ENCODE measurements around the gene TMEM266. TPM values are rescaled to one million over a fixed set of nuclear protein-coding genes. Genes with fewer than 3 reads are reported as not detected.

The TMEM266 gene
- total RNA-seq, 1 donor from 2014 or later: 0.16 TPM

DNA sequence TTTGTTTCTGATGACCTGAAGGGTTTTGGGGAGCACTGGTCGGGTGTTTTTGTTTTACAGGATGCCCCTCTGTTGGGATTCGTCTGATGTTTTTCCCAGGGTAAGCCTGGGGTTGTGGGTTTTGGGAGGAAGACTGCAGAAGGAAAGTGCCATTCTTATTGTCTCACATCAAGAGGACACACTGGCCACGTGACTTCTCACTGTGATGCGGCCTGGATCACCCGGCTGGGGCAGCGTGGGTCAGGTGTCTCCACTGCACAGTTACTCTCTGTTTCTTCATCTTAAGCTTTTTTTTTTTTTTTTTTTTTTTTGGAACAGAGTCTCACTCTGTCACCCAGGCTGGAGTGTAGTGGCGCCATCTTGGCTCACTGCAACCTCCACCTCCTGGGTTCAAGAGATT is 120.5 kb downstream of the TMEM266 start:
- H3K27me3 Mint-ChIP-seq: peaks cover 22% of the 10 kb centered on the region
- no peak for ATAC-seq (ENCODE audit: low read depth)
- H3K27ac Mint-ChIP-seq: no peak overlapping the region
- no peaks in the 10 kb centered on the region for H3K9me3 Mint-ChIP-seq
- CTCF ChIA-PET: no interaction called here
- no peak for DNase-seq
- TF ChIP-seq, protein P1, sequence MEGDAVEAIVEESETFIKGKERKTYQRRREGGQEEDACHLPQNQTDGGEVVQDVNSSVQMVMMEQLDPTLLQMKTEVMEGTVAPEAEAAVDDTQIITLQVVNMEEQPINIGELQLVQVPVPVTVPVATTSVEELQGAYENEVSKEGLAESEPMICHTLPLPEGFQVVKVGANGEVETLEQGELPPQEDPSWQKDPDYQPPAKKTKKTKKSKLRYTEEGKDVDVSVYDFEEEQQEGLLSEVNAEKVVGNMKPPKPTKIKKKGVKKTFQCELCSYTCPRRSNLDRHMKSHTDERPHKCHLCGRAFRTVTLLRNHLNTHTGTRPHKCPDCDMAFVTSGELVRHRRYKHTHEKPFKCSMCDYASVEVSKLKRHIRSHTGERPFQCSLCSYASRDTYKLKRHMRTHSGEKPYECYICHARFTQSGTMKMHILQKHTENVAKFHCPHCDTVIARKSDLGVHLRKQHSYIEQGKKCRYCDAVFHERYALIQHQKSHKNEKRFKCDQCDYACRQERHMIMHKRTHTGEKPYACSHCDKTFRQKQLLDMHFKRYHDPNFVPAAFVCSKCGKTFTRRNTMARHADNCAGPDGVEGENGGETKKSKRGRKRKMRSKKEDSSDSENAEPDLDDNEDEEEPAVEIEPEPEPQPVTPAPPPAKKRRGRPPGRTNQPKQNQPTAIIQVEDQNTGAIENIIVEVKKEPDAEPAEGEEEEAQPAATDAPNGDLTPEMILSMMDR (IDR thresholded peaks at IDR 0.05): no peak
- intact Hi-C loops (cut with micrococcal nuclease): no loop called here
- H3K4me3 Mint-ChIP-seq: no peak overlapping the region
- H3K36me3 Mint-ChIP-seq (ENCODE audit: low read depth): no peaks in the 10 kb centered on the region
- POLR2A ChIA-PET: no interaction called here
- H3K4me1 Mint-ChIP-seq: no peaks in the 10 kb centered on the region

DNA sequence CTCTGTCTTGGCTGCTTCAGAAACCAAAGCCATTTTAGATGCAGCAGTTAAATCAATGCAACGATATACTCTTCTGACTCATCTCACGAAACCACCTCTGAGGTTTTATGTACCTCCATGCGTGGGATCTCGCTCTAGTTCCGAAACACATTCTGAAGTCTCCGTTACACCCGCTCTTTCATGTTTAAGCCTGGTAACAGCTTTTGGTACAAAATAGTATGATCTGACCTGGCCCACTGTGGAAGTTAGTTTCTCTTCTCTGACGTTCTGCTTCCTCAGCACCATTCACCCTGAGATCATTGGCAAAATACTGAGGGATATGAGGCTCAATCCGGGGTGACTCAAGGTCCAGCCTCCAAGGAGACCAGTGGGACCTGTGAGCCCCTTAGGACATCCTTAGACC is 121.9 kb downstream of the TMEM266 start:
- Mint-ChIP-seq H3K36me3 (ENCODE audit: low read depth) (no peaks in the 10 kb centered on the region), H3K27me3 (peaks cover 25% of the 10 kb centered on the region), H3K4me3 (no peak overlapping the region), H3K27ac (no peak overlapping the region), H3K4me1 (no peaks in the 10 kb centered on the region), H3K9me3 (no peaks in the 10 kb centered on the region)
- TF ChIP-seq, protein P1 (IDR thresholded peaks at IDR 0.05): no peak
- DNase-seq (no peak), ATAC-seq (ENCODE audit: low read depth) (no peak)
- intact Hi-C loops (cut with micrococcal nuclease): no loop called here
- ChIA-PET POLR2A (no interaction called here), CTCF (interaction anchor here (1.1 kb wide), 1 partner anchor 9 kb away, joined by 3 read pairs; no protein-coding TSS in a partner anchor)

DNA sequence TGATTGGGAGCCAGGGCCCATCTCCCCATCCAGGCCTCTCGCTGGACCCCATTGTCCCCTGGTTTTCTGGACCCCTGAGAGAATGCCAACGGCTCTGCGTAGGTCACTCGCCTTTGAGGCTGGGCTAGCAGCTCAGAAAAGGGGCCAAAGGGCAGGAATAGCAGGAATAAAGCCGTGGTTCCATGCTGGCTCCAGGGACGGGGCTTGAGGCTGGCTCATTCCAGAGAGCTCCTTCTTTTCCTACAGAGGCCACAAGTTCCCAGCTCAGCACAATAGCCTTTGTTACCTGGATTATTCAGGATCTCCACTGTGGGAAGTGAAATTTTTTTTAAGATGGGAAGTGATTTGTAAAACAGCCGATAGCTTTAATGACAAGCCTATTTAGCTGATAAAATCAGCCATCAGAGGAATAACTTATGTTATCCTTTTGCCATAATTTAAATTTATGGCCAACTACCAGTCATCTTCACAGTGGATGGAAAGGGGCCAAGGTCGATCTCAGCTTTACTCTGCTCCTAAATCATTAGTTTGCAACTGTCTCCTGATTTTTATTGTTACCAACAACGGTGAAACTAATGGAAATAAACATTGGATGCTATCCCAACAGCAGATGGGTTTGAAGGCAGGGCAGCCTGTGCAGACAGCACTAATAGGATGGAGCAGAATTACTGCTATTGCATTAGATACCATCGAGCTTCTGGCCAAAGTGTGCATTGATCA is 124.3 kb downstream of the TMEM266 start:
- TF ChIP-seq, protein P1 (IDR thresholded peaks at IDR 0.05): no peak
- Mint-ChIP-seq H3K27me3 (peaks cover 25% of the 10 kb centered on the region), H3K36me3 (ENCODE audit: low read depth) (no peaks in the 10 kb centered on the region), H3K27ac (no peak overlapping the region), H3K4me3 (no peak overlapping the region), H3K9me3 (no peaks in the 10 kb centered on the region), H3K4me1 (no peaks in the 10 kb centered on the region)
- DNase-seq: no peak
- intact Hi-C loops (cut with micrococcal nuclease): no loop called here
- POLR2A ChIA-PET: no interaction called here
- ATAC-seq (ENCODE audit: low read depth): no peak
- CTCF ChIA-PET: no interaction called here

DNA sequence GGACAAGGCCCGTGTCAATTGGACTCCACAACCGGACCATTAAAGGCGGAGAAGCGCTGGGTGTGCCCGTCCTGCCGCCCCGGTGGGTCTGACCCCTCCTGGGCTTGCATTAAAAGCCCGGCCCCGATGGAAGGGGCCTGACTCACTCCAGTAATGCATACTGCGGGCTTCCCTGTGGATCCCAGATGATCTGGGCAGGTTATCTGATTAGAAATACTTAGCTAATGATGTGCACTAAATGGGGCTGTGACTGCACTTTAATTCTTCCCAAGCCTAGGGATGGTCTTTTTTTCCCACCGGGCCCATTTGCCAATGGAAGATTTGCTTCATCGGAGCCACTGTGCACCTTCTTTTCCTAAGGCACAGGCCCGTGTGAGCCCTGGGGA is 124.9 kb downstream of the TMEM266 start:
- peaks cover 27% of the 10 kb centered on the region for H3K27me3 Mint-ChIP-seq
- H3K4me3 Mint-ChIP-seq: no peak overlapping the region
- no peak for ATAC-seq (ENCODE audit: low read depth)
- CTCF ChIA-PET: interaction anchor here (1.9 kb wide), 1 partner anchor 682 kb away, joined by 6 read pairs; no protein-coding TSS in a partner anchor
- intact Hi-C loops (cut with micrococcal nuclease): no loop called here
- H3K36me3 Mint-ChIP-seq (ENCODE audit: low read depth): no peaks in the 10 kb centered on the region
- TF ChIP-seq, protein P1 (IDR thresholded peaks at IDR 0.05): no peak
- H3K27ac Mint-ChIP-seq: no peak overlapping the region
- no peaks in the 10 kb centered on the region for H3K4me1 Mint-ChIP-seq
- POLR2A ChIA-PET: no interaction called here
- DNase-seq: no peak
- no peaks in the 10 kb centered on the region for H3K9me3 Mint-ChIP-seq

DNA sequence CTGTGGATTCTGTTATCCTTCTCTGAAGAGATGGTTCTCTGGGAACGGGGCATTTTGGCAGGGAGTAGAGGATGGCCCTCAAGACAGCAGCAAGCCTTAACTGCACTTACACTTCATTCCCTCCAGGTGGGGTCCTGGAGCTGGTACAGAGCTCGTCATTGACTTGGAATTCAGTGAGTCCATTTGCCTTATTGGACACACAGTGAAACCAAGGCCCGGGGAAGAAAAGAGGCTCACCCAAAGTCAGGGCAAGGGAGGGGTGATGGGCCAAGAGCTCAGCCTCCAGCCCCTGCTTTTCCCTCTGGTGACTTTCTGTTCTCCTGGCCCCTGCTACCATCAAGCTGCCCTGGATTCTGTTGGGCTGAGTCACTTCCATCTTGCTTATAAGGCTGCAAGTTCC is 125.9 kb downstream of the TMEM266 start:
- ATAC-seq (ENCODE audit: low read depth): no peak
- CTCF ChIA-PET: interaction anchor here (0.7 to 1.9 kb wide), 2 partner anchors 222 to 681 kb away, joined by 3 to 6 read pairs; no protein-coding TSS in a partner anchor
- Mint-ChIP-seq H3K9me3 (no peaks in the 10 kb centered on the region), H3K27me3 (peaks cover 35% of the 10 kb centered on the region), H3K36me3 (ENCODE audit: low read depth) (no peaks in the 10 kb centered on the region), H3K4me1 (peaks cover 8% of the 10 kb centered on the region), H3K27ac (no peak overlapping the region), H3K4me3 (no peak overlapping the region)
- POLR2A ChIA-PET: no interaction called here
- intact Hi-C loops (cut with micrococcal nuclease): no loop called here
- TF ChIP-seq, protein P1 (IDR thresholded peaks at IDR 0.05): no peak
- no peak for DNase-seq

Data from activated B cell treated with CpG ODN at 0.5 μM for 24 hours (primary cell).